GM18498 (cell line): ENCODE data around the gene SPEF1.

ENCODE experiments used
- ATAC-seq: cut with Tn5 transposase; IDR thresholded peaks from one replicate; pipeline ENCODE4 v1.9.1; 2021; ENCODE audit warnings: mild to moderate bottlenecking, moderate library complexity; ENCODE audit not compliant: unreplicated experiment

Gene SPEF1

DNA sequence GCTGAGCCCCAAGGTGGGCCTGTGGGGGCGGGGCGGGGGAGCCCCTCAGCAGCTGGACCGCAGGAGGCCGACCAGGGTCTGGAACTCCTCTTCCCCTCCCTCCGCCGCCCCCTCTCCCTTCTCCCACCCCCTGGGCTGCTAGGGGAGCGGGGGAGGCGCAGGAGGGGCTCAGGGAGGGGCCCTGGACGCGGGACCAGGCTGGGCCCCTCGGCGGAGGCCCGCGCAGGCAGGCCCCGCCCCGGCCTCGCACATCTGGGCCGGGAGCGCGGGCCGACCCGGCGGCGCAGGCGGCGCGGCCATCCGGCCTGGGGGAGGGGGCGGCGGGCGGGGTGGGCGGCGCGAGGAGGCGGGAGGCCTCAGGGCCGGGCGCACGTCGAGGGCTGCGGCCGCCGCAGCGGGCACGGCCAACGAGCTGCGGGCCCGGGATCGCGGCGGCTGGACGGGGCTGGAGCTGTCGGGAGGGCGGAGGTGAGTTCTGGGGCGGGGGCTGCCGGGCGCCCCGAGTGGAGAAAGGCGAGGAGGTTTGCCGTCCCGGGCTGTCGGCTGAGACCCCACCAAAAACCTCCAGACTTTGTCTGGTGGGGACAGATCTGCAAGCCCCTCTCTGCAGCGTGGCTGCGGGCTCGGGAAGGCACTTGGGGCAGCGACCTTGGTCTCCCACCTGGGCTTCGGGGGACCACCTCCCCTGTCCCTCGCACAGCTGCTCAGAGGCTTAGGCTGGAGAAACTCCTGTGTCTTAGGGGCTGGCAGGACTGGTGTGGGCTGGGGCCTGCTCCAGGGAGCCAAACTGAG is 48.7 kb downstream of the SPEF1 start, which contains the start of gene HSPA12B:
TSS of gene HSPA12B (plus strand) at position 359 of the 792 bp plus-strand sequence. CDS start 5,990 bp downstream, outside the sequence.
- ATAC-seq: no peak

GRCh38 chr20:3731944-3732326 is 49.3 kb downstream of the SPEF1 start:
- no peak for ATAC-seq

DNA sequence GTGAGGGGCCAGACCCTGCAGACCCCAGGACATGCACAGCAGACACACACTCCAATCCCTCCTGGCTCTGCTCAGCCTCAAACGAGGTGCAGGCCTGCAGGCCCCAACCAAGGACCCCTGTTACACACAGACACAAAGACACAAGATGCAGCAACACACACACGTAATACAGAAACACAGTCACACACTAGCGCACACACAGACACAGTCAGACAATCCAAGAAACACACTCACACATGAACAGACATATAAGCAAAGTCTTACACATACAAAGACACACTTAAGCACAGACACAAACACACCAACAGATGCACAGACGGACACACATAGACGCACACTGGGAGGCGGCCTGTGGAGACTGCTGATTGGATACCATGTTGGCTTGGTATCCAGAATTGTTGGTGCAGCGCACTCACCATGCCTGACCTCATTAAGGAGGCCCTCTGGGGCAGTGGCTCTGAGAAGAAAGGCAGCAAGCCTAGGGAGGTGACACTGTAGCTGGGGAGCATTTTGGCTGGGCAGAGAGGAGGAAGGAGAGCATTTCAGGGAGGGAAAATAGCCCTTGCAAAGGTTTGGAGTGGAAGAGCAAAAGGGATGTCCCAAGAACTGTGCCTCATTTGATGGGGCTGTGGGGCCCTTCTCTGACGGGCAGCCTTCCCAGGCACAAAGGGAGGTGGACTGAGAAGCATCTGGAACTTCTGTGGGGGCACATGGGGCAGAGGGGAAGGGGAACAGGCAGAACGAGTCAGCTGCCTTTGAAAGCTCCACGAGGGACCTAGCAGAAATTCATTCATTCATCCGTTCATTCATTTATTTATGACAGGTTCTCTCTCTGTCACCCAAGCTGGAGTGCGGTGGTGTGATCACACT is 50.2 kb downstream of the SPEF1 start:
- ATAC-seq: no peak

DNA sequence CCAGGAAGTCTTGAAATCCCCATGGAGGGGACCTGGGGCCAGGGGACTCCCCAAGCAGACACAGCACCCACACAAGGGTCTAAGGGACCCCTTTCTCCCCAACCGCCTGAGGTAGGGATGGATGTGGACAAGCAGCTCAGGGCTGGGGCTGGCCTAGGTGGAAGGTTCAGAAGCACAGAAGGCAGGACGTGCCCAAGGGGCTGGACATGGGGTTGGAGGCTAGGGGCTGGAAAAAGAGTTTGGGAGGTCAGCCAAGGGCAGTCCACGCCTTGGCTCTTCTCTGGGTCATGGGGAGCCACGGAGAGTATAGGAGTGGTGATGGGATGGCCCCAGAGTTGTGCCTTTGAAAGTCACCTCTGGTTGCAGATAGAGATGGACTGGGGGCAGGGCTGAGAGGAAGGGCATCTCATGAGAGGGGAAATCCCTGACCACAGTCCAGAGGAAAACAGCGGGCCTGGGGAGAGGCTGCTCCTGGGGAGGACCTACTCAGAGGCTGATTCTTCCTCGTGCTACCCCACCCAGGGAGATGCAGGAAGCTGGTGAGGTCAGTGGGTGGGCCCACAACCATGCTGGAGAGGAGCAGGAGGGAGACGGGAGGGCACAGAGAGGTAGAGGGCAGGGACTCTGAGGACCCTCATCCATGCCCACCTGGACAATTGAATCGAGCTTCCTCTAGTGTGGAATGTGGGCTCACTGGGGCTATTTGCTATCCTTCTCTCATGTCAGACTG is 51.3 kb downstream of the SPEF1 start:
- no peak for ATAC-seq

DNA sequence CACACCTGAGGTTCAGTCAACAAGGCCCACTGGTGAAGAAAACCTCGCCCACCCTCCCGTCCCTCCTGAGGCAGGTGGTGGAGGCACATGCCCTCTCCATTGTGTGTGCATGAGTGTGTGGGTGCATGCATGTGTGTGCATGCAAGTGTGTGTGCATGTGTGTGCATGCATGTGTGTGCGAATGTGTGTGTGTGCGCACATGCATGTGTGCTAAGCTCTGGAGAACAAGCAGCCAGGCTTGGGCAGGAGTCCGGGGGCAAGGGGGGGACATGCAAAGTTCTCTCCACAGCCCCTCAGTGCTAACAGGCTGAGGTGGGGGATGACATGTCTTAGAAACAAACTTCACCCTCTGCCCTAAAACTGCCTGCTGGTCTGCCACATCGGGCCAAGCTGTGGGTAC is 51.9 kb downstream of the SPEF1 start:
- ATAC-seq: no peak

DNA sequence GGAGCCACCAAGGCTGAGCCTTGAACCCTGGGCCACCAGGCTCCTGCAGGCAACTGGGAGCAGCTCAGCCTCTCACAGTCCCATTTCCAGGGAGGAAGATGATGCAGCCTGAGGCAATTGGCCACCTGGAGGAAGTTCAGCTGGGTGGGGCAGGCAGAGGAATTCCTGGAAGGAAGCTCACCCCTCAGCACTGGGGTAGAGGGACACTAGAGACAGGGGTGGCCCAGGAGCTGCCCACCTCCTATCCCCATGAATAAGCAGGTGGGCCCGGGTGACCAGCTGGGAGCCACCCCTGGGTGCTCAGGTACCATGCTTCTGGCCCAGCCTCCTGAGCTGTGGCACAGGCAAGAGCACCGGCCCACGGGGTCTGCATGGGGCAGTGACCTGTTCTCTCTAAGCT is 52.4 kb downstream of the SPEF1 start:
- ATAC-seq: no peak

DNA sequence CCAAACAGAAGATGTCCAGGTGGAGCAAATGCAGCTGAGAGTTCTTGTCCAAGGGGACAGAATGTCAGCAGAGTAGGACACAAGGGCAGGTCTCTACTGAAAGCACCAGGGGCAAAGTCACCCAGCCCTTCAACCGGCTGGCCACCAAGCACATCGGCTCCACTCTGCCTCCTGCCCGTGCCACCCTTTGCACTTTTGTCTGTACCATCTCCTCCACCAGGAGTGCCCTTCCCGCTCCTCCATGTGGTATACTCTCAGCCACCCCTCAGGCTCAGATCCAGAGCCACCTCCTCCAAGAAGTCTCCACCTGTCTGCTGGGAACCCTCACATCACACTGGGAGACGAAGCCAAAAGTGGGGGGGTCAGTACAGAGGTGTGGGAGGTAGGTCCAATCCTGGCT is 52.9 kb downstream of the SPEF1 start:
- no peak for ATAC-seq
